Osteocyte (in vitro differentiated cells): ENCODE measurements around the gene PRKAG3. TPM values are rescaled to one million over a fixed set of nuclear protein-coding genes. Genes with fewer than 3 reads are reported as not detected.

Source experiments
- DNase-seq: peaks from one replicate; pipeline ENCODE4 v3.0.0; 2021; ENCODE audit warnings: mixed read lengths; ENCODE audit not compliant: unreplicated experiment; ENCODE audit errors: extremely low spot score
- H3K27ac Mint-ChIP-seq: one replicate; pipeline ENCODE4 v1.8.0; 2021; ENCODE audit warnings: mild to moderate bottlenecking, mixed read lengths; ENCODE audit not compliant: unreplicated experiment
- H3K27me3 Mint-ChIP-seq: one replicate; pipeline ENCODE4 v1.8.0; 2021; ENCODE audit warnings: mixed read lengths; ENCODE audit not compliant: unreplicated experiment
- H3K36me3 Mint-ChIP-seq: one replicate; pipeline ENCODE4 v1.8.0; 2021; ENCODE audit warnings: mixed read lengths; ENCODE audit not compliant: unreplicated experiment
- H3K4me1 Mint-ChIP-seq: one replicate; pipeline ENCODE4 v1.8.0; 2021; ENCODE audit warnings: mixed read lengths; ENCODE audit not compliant: unreplicated experiment
- H3K4me3 Mint-ChIP-seq: one replicate; pipeline ENCODE4 v1.8.0; 2021; ENCODE audit warnings: mild to moderate bottlenecking, moderate library complexity, mixed read lengths; ENCODE audit not compliant: unreplicated experiment
- H3K9me3 Mint-ChIP-seq: one replicate; pipeline ENCODE4 v1.8.0; 2021; ENCODE audit warnings: mixed read lengths; ENCODE audit not compliant: unreplicated experiment
- CTCF ChIP-seq: fragments of 200-600 bp; sonication (generic); IDR thresholded peaks from 2 replicates; pipeline ENCODE4 v1.5.0; 2021; ENCODE audit warnings: antibody characterized with exemption, mild to moderate bottlenecking, moderate library complexity
- total RNA-seq: library from RNA; stranded (reverse); gene quantifications from 2 replicates; pipeline ENCODE4 v1.2.1, GENCODE V29; 2021

Gene PRKAG3
- total RNA-seq, 1 donor from 2014 or later: not detected

GRCh38 chr2:218839888-218840287 lies 8.3 kb upstream of the PRKAG3 start:
- peaks cover 1% of the 10 kb centered on the region for H3K4me1 Mint-ChIP-seq
- no peak overlapping the region for H3K4me3 Mint-ChIP-seq
- peaks cover 42% of the 10 kb centered on the region for H3K27me3 Mint-ChIP-seq
- TF ChIP-seq CTCF: no peak
- peaks cover 9% of the 10 kb centered on the region for H3K9me3 Mint-ChIP-seq
- H3K27ac Mint-ChIP-seq: no peak overlapping the region
- no peak for DNase-seq
- H3K36me3 Mint-ChIP-seq: peaks cover 3% of the 10 kb centered on the region

- no peak for DNase-seq
- peaks cover 9% of the 10 kb centered on the region for H3K9me3 Mint-ChIP-seq
- peaks cover 3% of the 10 kb centered on the region for H3K4me1 Mint-ChIP-seq
- peaks cover 3% of the 10 kb centered on the region for H3K36me3 Mint-ChIP-seq
- no peak overlapping the region for H3K4me3 Mint-ChIP-seq
- H3K27ac Mint-ChIP-seq: no peak overlapping the region
- TF ChIP-seq CTCF: no peak
- H3K27me3 Mint-ChIP-seq: peaks cover 43% of the 10 kb centered on the region
Observed at GRCh38 chr2:218839430-218839829, 7.8 kb upstream of the PRKAG3 start.

- H3K36me3 Mint-ChIP-seq: peaks cover 3% of the 10 kb centered on the region
- H3K27me3 Mint-ChIP-seq: peaks cover 43% of the 10 kb centered on the region
- peaks cover 9% of the 10 kb centered on the region for H3K9me3 Mint-ChIP-seq
- TF ChIP-seq CTCF: no peak
- DNase-seq: no peak
- no peak overlapping the region for H3K27ac Mint-ChIP-seq
- H3K4me3 Mint-ChIP-seq: no peak overlapping the region
- peaks cover 16% of the 10 kb centered on the region for H3K4me1 Mint-ChIP-seq
Observed at GRCh38 chr2:218837495-218837894, 5.9 kb upstream of the PRKAG3 start.

GRCh38 chr2:218834685-218835084 lies 3.1 kb upstream of the PRKAG3 start:
- Mint-ChIP-seq H3K9me3 (peaks cover 9% of the 10 kb centered on the region), H3K27ac (no peak overlapping the region), H3K27me3 (peaks cover 41% of the 10 kb centered on the region)

GRCh38 chr2:218833023-218833609 lies 1.5 kb upstream of the PRKAG3 start:
- Mint-ChIP-seq H3K4me1 (peaks cover 20% of the 10 kb centered on the region), H3K27ac (no peak overlapping the region), H3K9me3 (peaks cover 8% of the 10 kb centered on the region), H3K36me3 (no peaks in the 10 kb centered on the region), H3K27me3 (peaks cover 33% of the 10 kb centered on the region), H3K4me3 (no peak overlapping the region)
- TF ChIP-seq CTCF: no peak
- no peak for DNase-seq

More at GRCh38 chr2:218834685-218835084, 3.1 kb upstream of the PRKAG3 start:
- no peak overlapping the region for H3K4me3 Mint-ChIP-seq
- no peaks in the 10 kb centered on the region for H3K36me3 Mint-ChIP-seq
- TF ChIP-seq CTCF: no peak
- H3K4me1 Mint-ChIP-seq: peaks cover 20% of the 10 kb centered on the region
- no peak for DNase-seq
